C4-2B (cell line): ENCODE data around the gene BCO1.

Experiments used
- H3K27ac ChIP-seq: fragments of 450-650 bp; 2 replicates; pipeline ENCODE4 v1.5.1; 2017
- CTCF ChIP-seq: fragments of 450-650 bp; conservative IDR thresholded peaks from 2 replicates; pipeline ENCODE4 v1.5.1; 2017; ENCODE audit warnings: mild to moderate bottlenecking
- ZFX ChIP-seq: fragments of 450-650 bp; IDR thresholded peaks from 2 replicates; pipeline ENCODE4 v1.6.1; 2017

BCO1 gene

GRCh38 chr16:81333356-81333755, 94.9 kb downstream of the BCO1 start:
- TF ChIP-seq ZFX = no peak
- no peak for TF ChIP-seq CTCF

GRCh38 chr16:81335669-81336068, 97.2 kb downstream of the BCO1 start:
- no peak overlapping the region for H3K27ac ChIP-seq
- TF ChIP-seq ZFX = no peak
- no peak for TF ChIP-seq CTCF

More at GRCh38 chr16:81333356-81333755, 94.9 kb downstream of the BCO1 start:
- no peak overlapping the region for H3K27ac ChIP-seq

- no peak overlapping the region for H3K27ac ChIP-seq
- TF ChIP-seq CTCF = no peak
- TF ChIP-seq ZFX = no peak
Measured at GRCh38 chr16:81337097-81337496, 98.6 kb downstream of the BCO1 start.
